GM21737 (cell line): Measurements from ENCODE around the gene LCP1.

Source experiments
- ATAC-seq: cut with Tn5 transposase; IDR thresholded peaks from one replicate; pipeline ENCODE4 v1.9.1; 2021; ENCODE audit warnings: mild to moderate bottlenecking, moderate library complexity; ENCODE audit not compliant: unreplicated experiment

Gene LCP1

DNA sequence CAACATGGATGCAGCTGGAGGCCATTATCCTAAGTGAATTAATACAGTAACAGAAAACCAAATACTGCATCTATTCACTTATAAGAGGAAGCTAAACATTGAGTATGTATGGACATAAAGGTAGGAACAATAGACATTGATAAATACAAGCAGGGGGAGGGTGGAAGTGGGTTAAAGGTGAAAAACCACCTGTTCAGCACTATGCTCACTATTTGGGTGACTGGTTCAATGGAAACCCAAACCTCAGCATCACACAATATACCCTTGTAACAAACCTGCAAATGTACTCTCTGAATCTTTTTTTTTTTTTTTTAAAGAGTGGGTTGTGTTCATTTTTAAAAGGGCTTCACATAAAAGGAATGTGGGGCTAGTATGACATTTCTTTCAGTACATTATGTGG lies 50.3 kb downstream of the LCP1 start:
- ATAC-seq: no peak

DNA sequence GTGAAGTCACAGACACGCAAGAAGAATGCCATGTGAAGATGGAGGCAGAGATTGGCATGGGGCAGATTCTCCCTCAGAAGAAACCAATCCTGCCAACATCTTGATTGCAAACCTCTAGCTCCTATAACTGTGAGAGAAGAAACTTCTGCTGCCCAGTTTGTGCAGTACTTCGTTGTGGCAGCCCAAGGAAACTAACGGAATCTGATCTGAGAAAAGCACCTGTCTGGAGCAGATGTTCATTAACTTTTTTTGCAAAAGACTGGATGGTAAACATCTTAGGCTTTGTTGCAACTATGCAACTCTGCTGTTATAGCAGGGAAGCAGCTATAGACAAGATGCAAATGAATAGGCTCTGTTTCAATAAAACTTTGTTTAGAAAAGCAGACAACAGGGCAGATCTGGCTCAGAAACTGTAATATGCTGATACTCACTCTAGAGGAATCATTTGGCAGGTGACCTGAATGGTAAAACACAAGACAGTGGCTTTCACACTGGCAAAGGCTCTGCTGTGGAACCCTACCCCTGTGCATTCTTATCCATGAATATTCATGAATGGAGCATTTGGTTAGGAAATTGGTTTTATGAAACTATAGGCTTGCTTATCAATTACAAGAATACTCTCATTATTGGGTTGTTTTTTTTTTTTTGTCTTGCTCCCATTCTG lies 51.9 kb downstream of the LCP1 start:
- ATAC-seq: no peak

- no peak for ATAC-seq
Measured at GRCh38 chr13:46129124-46129523, 52.9 kb downstream of the LCP1 start.

GRCh38 chr13:46127358-46128023 lies 54.5 kb downstream of the LCP1 start:
- no peak for ATAC-seq

DNA sequence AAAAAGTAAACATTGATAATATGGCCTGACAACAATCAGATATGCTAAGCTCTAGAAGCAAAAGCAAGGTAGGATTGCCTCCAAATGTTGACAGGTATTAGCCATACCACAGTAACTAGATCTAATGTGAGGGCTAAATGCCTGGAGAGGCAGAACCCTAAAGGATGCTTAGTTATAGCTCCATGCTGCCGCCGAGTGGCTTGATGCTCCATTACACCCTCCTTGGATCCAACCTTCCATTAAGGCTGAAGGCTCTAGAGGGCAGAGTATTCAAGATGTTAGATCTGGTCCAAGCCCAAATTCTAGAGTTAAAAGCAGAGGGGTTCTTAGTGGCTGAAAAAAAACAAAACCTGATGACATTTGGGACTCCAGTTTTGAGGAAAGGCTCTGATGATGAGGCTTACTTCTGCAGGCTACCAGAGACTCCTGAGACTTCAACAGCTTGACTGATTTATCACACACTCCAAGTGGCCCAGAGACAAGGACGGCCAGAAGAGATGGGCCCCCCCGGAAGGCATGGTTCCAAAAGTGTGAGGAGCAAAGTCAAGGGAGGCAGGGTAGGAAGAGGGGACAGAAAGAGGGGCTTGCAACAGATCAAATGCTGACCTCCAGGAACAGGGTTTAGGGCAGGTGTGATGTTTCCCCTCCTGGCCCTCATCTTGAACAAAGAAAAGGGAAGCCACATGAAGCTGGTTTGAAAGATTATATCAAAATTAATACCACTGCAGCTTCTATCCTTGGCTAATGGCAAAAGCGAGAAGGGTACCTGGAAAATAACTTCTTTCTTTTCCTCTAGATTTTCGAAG lies 55.2 kb downstream of the LCP1 start:
- peak; percentile 76 for ATAC-seq

- no peak for ATAC-seq
Measured at GRCh38 chr13:46126056-46126455, 55.9 kb downstream of the LCP1 start.

GRCh38 chr13:46124967-46125933 lies 56.7 kb downstream of the LCP1 start:
- no peak for ATAC-seq

- ATAC-seq: no peak
Measured at GRCh38 chr13:46124531-46124966, 57.4 kb downstream of the LCP1 start.

GRCh38 chr13:46122304-46122703 lies 59.7 kb downstream of the LCP1 start:
- ATAC-seq: no peak

GRCh38 chr13:46121597-46122163 lies 60.3 kb downstream of the LCP1 start:
- ATAC-seq: no peak

DNA sequence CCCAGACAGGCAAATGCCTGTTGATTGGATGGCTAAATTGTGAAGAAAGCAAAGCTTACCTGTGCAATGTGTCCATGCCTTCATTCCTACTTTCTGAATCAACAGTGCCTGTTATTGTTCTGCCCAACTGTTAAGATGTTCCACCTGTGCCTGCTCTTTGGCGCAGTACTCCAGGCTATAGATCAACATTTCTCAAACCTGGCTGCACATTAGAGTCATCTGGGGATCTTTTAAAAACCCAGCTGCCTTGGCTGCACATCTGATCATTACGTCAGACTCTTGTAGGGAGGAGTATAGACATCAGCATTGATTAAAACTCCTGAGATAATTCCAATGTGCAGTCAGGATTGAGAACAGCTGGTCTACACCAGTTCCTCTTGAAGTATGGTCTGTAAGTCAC lies 60.9 kb downstream of the LCP1 start:
- no peak for ATAC-seq

DNA sequence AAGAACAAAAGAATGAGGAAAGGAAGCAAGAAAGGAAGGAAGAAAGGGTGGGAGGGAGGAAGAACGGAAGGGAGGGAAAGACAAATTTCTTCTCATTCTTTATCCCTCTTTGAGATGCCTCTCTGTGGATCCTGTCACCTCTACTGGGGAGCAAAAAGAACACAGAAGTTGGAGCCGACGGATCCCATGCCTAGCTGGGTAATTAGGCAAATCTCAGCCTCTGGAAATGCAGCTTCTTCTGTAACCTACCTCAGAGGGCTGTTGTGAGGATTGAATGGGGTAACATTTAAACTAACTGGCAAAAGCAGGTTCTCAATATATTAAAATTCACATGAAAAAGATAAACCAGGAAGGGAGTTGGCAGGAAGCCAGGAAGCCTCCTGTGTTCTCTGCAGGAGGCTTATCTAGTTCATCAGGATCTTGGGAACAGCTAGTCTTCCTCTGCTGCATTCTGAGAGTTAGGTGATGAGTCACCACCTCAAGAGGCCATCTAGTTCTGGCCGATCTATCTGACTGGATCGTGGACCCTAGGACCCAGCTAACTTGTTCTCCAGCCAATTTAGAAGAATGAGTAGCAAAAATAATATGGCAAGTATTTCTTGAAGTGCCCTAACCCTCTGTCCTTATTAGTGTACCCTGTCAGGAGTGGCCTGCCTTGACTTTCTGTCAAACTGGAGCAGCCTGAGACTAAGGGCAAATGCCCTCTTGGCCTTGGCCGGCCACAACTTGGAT lies 61.9 kb downstream of the LCP1 start:
- ATAC-seq: no peak

DNA sequence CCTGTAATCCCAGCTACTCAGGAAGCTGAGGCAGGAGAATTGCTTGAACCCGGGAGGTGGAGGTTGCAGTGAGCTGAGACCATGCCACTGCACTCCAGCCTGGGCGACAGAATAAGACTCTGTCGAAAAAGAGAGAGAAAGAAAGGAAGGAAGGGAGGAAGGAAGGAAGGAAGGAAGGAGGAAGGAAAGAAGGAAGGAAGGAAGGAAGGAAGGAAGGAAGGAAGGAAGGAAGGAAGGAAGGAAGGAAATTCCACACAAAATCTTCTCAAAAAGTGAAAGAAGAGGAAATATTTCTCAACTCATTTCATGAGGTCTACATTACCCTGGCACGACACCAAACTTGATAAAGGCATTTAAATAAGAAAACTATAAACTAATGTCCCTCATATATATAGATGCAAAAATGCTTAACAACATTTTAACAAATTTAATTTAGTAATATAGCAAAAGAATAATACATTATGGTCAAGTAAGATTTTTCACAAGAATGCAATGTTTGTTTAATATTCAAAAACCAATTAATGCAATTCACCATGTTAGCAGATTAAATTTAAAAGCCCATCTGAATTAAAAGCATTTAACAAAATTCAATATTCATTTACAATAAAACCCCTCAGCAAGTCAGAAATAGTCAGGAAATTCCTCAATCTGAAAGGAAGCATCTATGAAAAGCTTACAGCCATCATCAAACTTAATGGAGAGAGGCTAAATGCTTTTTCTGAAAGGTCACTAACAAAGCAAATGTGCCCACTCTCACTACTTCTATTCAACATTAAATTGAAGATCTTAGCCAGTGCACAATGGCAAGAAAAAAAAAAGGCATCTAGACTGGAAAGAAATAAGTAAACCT lies 65.1 kb downstream of the LCP1 start:
- ATAC-seq: no peak

DNA sequence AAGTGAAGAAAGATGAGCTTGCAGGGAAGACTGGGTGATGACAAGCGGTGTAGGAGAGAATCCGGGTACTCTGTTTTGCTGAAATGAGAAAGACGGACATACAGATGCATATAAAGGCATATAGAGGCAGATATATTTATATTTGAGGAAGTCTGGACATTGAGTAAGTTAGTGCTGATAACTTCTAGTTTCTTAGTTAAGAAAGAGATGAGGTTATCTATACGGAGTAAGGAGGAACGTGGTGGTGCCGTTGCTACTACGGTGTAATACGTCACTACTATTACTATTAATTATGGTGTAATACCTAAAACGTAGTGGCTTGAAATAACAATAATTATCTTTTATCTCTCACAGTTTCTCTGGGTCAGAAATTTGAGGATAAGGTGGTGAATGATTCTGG lies 67.4 kb downstream of the LCP1 start:
- ATAC-seq: no peak

- ATAC-seq: no peak
Measured at GRCh38 chr13:46113596-46113995, 68.4 kb downstream of the LCP1 start.

GRCh38 chr13:46111151-46111550 lies 70.8 kb downstream of the LCP1 start:
- no peak for ATAC-seq

DNA sequence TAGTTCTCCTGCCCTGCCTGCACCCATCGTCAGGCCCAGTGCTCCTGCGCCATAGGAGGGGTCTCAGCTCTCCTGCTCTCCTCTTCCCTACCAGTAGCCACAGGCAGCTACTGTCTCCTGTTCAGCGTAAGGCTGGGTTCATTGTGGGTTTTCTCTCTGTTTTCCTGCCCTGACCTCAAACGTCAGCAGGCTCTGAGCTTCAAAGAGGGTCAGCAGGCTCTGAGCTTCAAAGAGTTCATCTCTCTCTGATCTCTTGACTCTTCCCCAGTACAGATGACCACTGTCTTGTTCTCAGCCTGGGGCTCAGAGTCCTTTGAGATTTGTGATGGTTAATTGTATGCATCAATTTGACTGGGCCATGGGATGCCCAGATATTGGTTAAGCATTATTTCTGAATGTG lies 72.5 kb downstream of the LCP1 start:
- ATAC-seq: no peak

GRCh38 chr13:46106839-46107371 lies 75.1 kb downstream of the LCP1 start:
- no peak for ATAC-seq

DNA sequence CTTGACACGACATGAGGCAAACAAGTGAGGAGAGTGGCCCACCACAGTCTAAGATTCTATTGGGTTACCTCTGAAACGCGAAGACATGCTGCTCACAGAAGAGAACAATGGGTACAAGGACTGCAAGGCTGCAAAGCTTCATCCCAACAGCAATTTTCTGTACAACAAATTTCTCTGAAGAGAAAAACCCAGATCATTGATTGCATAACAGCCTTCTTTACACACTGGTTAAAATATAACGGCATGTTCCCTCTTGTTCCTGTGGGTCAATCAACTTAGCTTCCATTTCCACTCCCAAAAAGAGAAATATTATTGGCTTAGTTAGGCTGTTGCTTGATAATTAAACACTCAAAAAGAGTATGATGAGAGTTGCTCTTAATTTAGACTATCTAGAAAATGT lies 77.1 kb downstream of the LCP1 start, which contains the start of gene CPB2:
TSS of gene CPB2 (minus strand) at position 166 of the 400 bp plus-strand sequence. CDS start at position 142, 24 bp downstream.
- no peak for ATAC-seq
